Activated B cell treated with CpG ODN at 0.5 μM for 24 hours (primary cell): ENCODE results near the gene SAMD9. TPM values are rescaled to one million over a fixed set of nuclear protein-coding genes. Genes with fewer than 3 reads are reported as not detected.

Source experiments
- ATAC-seq: fragments of 200-7000 bp; cut with Tn5 transposase; one replicate; pipeline ENCODE4 v1.10.0; 2021; ENCODE audit warnings: low read depth, mild to moderate bottlenecking, moderate library complexity
- CTCF ChIA-PET: fragments of 350-600 bp; sonication (Branson Sonifier 250); formaldehyde crosslinking; loops from one replicate; lab custom pipeline; 2021; ENCODE audit warnings: antibody characterized with exemption; lab: Charles Lee
- POLR2A ChIA-PET: fragments of 350-600 bp; sonication (Branson Sonifier 250); formaldehyde crosslinking; loops from one replicate; lab custom pipeline; 2021; ENCODE audit warnings: antibody characterized with exemption; lab: Charles Lee
- DNase-seq: peaks from one replicate; pipeline ENCODE4 v3.0.0; 2022
- H3K27ac Mint-ChIP-seq: one replicate; pipeline ENCODE4 v1.8.0; 2020; ENCODE audit warnings: mixed read lengths
- H3K27me3 Mint-ChIP-seq: one replicate; pipeline ENCODE4 v1.8.0; 2021; ENCODE audit warnings: mixed read lengths
- H3K36me3 Mint-ChIP-seq: one replicate; pipeline ENCODE4 v1.8.0; 2021; ENCODE audit warnings: low read depth, mixed read lengths
- H3K4me1 Mint-ChIP-seq: one replicate; pipeline ENCODE4 v1.8.0; 2021; ENCODE audit warnings: mixed read lengths
- H3K4me3 Mint-ChIP-seq: one replicate; pipeline ENCODE4 v1.8.0; 2020; ENCODE audit warnings: mild to moderate bottlenecking, mixed read lengths
- H3K9me3 Mint-ChIP-seq: one replicate; pipeline ENCODE4 v1.8.0; 2020; ENCODE audit warnings: mixed read lengths
- CTCF ChIP-seq: fragments of 200-600 bp; IDR thresholded peaks from one replicate; pipeline ENCODE4 v1.8.0; 2022; ENCODE audit warnings: antibody characterized with exemption, mild to moderate bottlenecking
- intact Hi-C: fragments of 100-400 bp; cut with micrococcal nuclease; formaldehyde crosslinking; loops from one replicate; pipeline ENCODE4 v1.15.1; 2024
- total RNA-seq: library from RNA; stranded (reverse); gene quantifications from 2 replicates; pipeline ENCODE4 v1.2.3, GENCODE V29; 2022

The SAMD9 gene
- total RNA-seq: 24.4 and 26.3 TPM in 2 replicates

- Mint-ChIP-seq H3K27ac (peak within 1 kb of the TSS; percentile 74), H3K36me3 (peaks cover 37% of the 10 kb centered on the region), H3K4me3 (peak within 1 kb of the TSS; percentile 79), H3K4me1 (peaks cover 46% of the 10 kb centered on the region), H3K9me3 (peaks cover 15% of the 10 kb centered on the region), H3K27me3 (no peaks in the 10 kb centered on the region)
- no peak for TF ChIP-seq CTCF
- ChIA-PET CTCF (interaction anchor here (0.7 to 1.8 kb wide), 6 partner anchors 27 to 589 kb away, joined by 3 to 6 read pairs (median 4); partner anchors contain the start of gene RBM48), POLR2A (interaction anchor here (0.7 to 2.4 kb wide), 8 partner anchors 15 to 1576 kb away, joined by 3 to 10 read pairs (median 7); partner anchors contain the start of genes CYP51A1, PEX1, RBM48 and SAMD9L)
- ATAC-seq: peak; percentile 99
- intact Hi-C loops: loop anchor here (1.0 to 10.0 kb wide), 9 partner anchors 30 to 1173 kb away; partner anchors contain the start of genes AKAP9, CDK6, FAM133B and PEX1
- DNase-seq: no peak
Measured at GRCh38 chr7:93117852-93118530, at the start of gene SAMD9. Gene SAMD9 (minus strand): TSS chr7:93117979. CDS start chr7:93106097, 11,882 bp downstream.

- intact Hi-C loops: loop anchor here (1.0 kb wide), 4 partner anchors 17 to 637 kb away; partner anchors contain the start of genes PEX1, RBM48 and SAMD9L
- ChIA-PET CTCF (interaction anchor here (1.1 kb wide), 1 partner anchor 63 kb away, joined by 3 read pairs; no protein-coding TSS in a partner anchor), POLR2A (interaction anchor here (1.0 to 1.8 kb wide), 2 partner anchors 18 to 48 kb away, joined by 3 to 8 read pairs; partner anchors contain the start of genes SAMD9 and SAMD9L)
- Mint-ChIP-seq H3K4me1 (peaks cover 23% of the 10 kb centered on the region), H3K36me3 (peaks cover 3% of the 10 kb centered on the region), H3K4me3 (peak overlapping the region; percentile 47), H3K9me3 (peaks cover 22% of the 10 kb centered on the region), H3K27me3 (no peaks in the 10 kb centered on the region), H3K27ac (peak overlapping the region; percentile 86)
- DNase-seq: no peak
- no peak for TF ChIP-seq CTCF
- peak; percentile 97 for ATAC-seq
Measured at GRCh38 chr7:93165447-93165846, 47.7 kb upstream of the SAMD9 start.

- Mint-ChIP-seq H3K27ac (peak overlapping the region; percentile 86), H3K4me1 (peaks cover 23% of the 10 kb centered on the region), H3K4me3 (no peak overlapping the region), H3K27me3 (no peaks in the 10 kb centered on the region), H3K36me3 (peaks cover 3% of the 10 kb centered on the region), H3K9me3 (peaks cover 22% of the 10 kb centered on the region)
- intact Hi-C loops: loop anchor here (1.0 kb wide), 4 partner anchors 16 to 636 kb away; partner anchors contain the start of genes PEX1, RBM48 and SAMD9L
- DNase-seq (no peak), ATAC-seq (no peak)
- CTCF ChIA-PET: no interaction called here
- no peak for TF ChIP-seq CTCF
- POLR2A ChIA-PET: no interaction called here
Measured at GRCh38 chr7:93164766-93165165, 47.0 kb upstream of the SAMD9 start.

GRCh38 chr7:93161181-93161762, 43.5 kb upstream of the SAMD9 start:
- Mint-ChIP-seq H3K4me3 (no peak overlapping the region), H3K27ac (no peak overlapping the region), H3K9me3 (peaks cover 9% of the 10 kb centered on the region), H3K4me1 (peaks cover 14% of the 10 kb centered on the region), H3K27me3 (no peaks in the 10 kb centered on the region), H3K36me3 (no peaks in the 10 kb centered on the region)
- DNase-seq (no peak), ATAC-seq (no peak)
- ChIA-PET POLR2A (no interaction called here), CTCF (interaction anchor here (1.4 kb wide), 1 partner anchor 43 kb away, joined by 3 read pairs; the partner anchor contains the start of gene SAMD9)
- intact Hi-C loops: no loop called here
- no peak for TF ChIP-seq CTCF

GRCh38 chr7:93160410-93160809, 42.6 kb upstream of the SAMD9 start:
- no peak overlapping the region for H3K4me3 Mint-ChIP-seq
- no peak for DNase-seq
- no peak for TF ChIP-seq CTCF
- peaks cover 6% of the 10 kb centered on the region for H3K4me1 Mint-ChIP-seq
- peaks cover 9% of the 10 kb centered on the region for H3K9me3 Mint-ChIP-seq
- ChIA-PET CTCF (no interaction called here), POLR2A (no interaction called here)
- intact Hi-C loops: no loop called here
- no peaks in the 10 kb centered on the region for H3K36me3 Mint-ChIP-seq
- no peak for ATAC-seq
- no peak overlapping the region for H3K27ac Mint-ChIP-seq
- H3K27me3 Mint-ChIP-seq: no peaks in the 10 kb centered on the region
